Stomach smooth muscle (tissue), 2 donors: ENCODE results near the gene AR.

Source experiments
- H3K27ac ChIP-seq: one replicate; pipeline ENCODE4 v1.7.0; 2013; ENCODE audit warnings: mild to moderate bottlenecking, low read length, inconsistent platforms
- H3K27me3 ChIP-seq, 2 donors: one replicate each; pipeline ENCODE4 v1.7.0; 2013; ENCODE audit warnings: low read length in 2 of 2; ENCODE audit not compliant: insufficient read depth in 2 of 2, control insufficient read depth in 1 of 2
- H3K36me3 ChIP-seq, 2 donors: one replicate each; pipeline ENCODE4 v1.7.0; 2013; ENCODE audit warnings: low read length in 2 of 2; ENCODE audit not compliant: control insufficient read depth in 2 of 2, insufficient read depth in 2 of 2
- H3K4me1 ChIP-seq: one replicate; pipeline ENCODE4 v1.7.0; 2013; ENCODE audit warnings: low read length; ENCODE audit not compliant: control insufficient read depth, insufficient read depth
- H3K4me3 ChIP-seq, 2 donors: one replicate each; pipeline ENCODE4 v1.7.0; 2013; ENCODE audit warnings: low read length in 2 of 2
- H3K9ac ChIP-seq, 2 donors: one replicate each; pipeline ENCODE4 v1.7.0; 2013; ENCODE audit warnings: low read length in 2 of 2, mild to moderate bottlenecking in 1 of 2
- H3K9me3 ChIP-seq, 2 donors: one replicate each; pipeline ENCODE4 v1.7.0; 2013; ENCODE audit warnings: low read length in 2 of 2; ENCODE audit not compliant: control insufficient read depth in 2 of 2
- donor health status: healthy.
- donor health status: Pancreatic carcinoma.

The AR gene

DNA sequence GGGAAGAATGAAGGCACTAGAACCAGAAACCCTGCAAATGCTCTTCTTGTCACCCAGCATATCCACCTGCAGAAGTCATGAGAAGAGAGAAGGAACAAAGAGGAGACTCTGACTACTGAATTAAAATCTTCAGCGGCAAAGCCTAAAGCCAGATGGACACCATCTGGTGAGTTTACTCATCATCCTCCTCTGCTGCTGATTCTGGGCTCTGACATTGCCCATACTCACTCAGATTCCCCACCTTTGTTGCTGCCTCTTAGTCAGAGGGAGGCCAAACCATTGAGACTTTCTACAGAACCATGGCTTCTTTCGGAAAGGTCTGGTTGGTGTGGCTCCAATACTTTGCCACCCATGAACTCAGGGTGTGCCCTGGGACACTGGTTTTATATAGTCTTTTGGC, 181.7 kb downstream of the AR start:
- no peak overlapping the region for H3K27ac ChIP-seq
- H3K27me3 ChIP-seq: peaks cover 0 to 14% of the 10 kb centered on the region in 2 donors
- no peak overlapping the region for H3K4me3 ChIP-seq
- H3K4me1 ChIP-seq: peaks cover 9% of the 10 kb centered on the region
- no peaks in the 10 kb centered on the region for H3K36me3 ChIP-seq
- no peaks in the 10 kb centered on the region for H3K9me3 ChIP-seq
- H3K9ac ChIP-seq: no peak overlapping the region

DNA sequence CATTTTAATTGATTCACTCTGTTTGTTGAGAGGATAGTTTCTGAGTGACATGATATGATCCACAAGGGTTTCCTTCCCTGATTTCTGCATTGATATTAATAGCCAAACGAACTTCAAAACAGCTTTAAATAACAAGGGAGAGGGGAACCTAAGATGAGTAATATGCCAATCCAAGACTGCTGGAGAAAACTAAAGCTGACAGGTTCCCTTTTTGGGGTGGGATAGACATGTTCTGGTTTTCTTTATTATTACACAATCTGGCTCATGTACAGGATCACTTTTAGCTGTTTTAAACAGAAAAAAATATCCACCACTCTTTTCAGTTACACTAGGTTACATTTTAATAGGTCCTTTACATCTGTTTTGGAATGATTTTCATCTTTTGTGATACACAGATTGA, 182.2 kb downstream of the AR start:
- Histone ChIP-seq H3K4me3 (no peak overlapping the region), H3K9ac (no peak overlapping the region), H3K27me3 (peaks cover 0 to 14% of the 10 kb centered on the region in 2 donors), H3K4me1 (peaks cover 9% of the 10 kb centered on the region), H3K27ac (no peak overlapping the region), H3K9me3 (no peaks in the 10 kb centered on the region), H3K36me3 (no peaks in the 10 kb centered on the region)

GRCh38 chrX:67727576-67727975, 183.8 kb downstream of the AR start:
- H3K4me1 ChIP-seq: peaks cover 9% of the 10 kb centered on the region
- H3K4me3 ChIP-seq: no peak overlapping the region
- peaks cover 0 to 13% of the 10 kb centered on the region in 2 donors for H3K27me3 ChIP-seq
- no peaks in the 10 kb centered on the region for H3K9me3 ChIP-seq
- no peak overlapping the region for H3K27ac ChIP-seq
- no peak overlapping the region for H3K9ac ChIP-seq
- H3K36me3 ChIP-seq: no peaks in the 10 kb centered on the region

DNA sequence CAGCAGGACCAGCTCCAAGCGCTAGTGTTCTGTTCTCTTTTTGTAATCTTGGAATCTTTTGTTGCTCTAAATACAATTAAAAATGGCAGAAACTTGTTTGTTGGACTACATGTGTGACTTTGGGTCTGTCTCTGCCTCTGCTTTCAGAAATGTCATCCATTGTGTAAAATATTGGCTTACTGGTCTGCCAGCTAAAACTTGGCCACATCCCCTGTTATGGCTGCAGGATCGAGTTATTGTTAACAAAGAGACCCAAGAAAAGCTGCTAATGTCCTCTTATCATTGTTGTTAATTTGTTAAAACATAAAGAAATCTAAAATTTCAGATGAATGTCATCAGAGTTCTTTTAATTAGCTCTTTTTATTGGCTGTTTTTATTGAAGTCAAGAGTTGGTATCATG, 186.5 kb downstream of the AR start:
- no peaks in the 10 kb centered on the region for H3K9me3 ChIP-seq
- H3K27ac ChIP-seq: no peak overlapping the region
- peaks cover 0 to 2% of the 10 kb centered on the region in 2 donors for H3K27me3 ChIP-seq
- no peak overlapping the region for H3K4me3 ChIP-seq
- H3K4me1 ChIP-seq: peaks cover 3% of the 10 kb centered on the region
- H3K9ac ChIP-seq: no peak overlapping the region
- no peaks in the 10 kb centered on the region for H3K36me3 ChIP-seq

DNA sequence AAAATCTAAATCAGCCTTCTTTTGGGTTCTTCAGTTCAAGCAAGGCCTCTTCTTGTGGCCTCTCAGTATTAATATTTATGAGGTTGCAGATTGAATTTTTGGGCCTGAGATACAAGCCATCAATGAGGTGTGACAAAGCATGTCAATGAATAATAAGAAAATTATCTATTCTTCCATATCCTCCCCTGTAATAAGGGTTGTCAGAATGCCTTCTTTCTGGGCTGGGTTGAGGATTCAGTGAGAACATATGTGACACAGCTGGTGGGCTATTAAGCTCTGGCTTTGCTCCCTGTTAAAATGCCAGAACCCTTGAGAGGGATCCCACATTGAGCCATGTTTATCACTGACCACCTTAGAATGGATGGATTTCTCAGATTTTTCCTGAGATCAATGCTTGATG, 187.2 kb downstream of the AR start:
- Histone ChIP-seq H3K4me3 (no peak overlapping the region), H3K36me3 (no peaks in the 10 kb centered on the region), H3K9me3 (no peaks in the 10 kb centered on the region), H3K27ac (no peak overlapping the region), H3K4me1 (no peaks in the 10 kb centered on the region), H3K9ac (no peak overlapping the region), H3K27me3 (peaks cover 0 to 4% of the 10 kb centered on the region in 2 donors)

GRCh38 chrX:67732864-67733263, 189.0 kb downstream of the AR start:
- H3K4me1 ChIP-seq: no peaks in the 10 kb centered on the region
- no peak overlapping the region for H3K27ac ChIP-seq
- H3K9me3 ChIP-seq: no peaks in the 10 kb centered on the region
- H3K36me3 ChIP-seq: no peaks in the 10 kb centered on the region
- H3K9ac ChIP-seq: no peak overlapping the region
- H3K27me3 ChIP-seq: peaks cover 0 to 4% of the 10 kb centered on the region in 2 donors
- H3K4me3 ChIP-seq: no peak overlapping the region

- no peak overlapping the region for H3K27ac ChIP-seq
- H3K36me3 ChIP-seq: no peaks in the 10 kb centered on the region
These were observed 190.4 kb downstream of the AR start for GRCh38 chrX:67734111-67734753.

DNA sequence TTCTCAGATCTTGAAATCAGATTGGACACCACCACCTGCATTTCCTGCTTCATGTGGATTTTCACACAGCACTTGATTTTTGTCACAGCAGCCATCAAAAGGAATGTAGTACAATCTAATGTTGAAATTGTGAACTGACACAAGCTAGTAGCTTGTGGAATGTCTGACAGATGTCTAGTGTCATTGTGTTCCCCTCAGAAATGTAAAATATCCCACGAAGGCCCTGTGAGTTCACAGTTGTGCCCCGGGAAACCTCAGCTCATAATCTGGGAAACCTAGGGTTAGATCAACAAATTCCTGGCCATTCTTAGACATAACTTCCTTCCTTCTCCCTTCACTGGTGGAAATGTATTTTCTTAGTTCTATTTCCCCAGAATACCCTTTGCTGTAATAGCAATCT, 205.7 kb downstream of the AR start:
- no peak overlapping the region for H3K4me3 ChIP-seq

More at GRCh38 chrX:67734111-67734753, 190.4 kb downstream of the AR start:
- Histone ChIP-seq H3K4me1 (no peaks in the 10 kb centered on the region), H3K9me3 (no peaks in the 10 kb centered on the region), H3K27me3 (peaks cover 0 to 4% of the 10 kb centered on the region in 2 donors), H3K4me3 (no peak overlapping the region), H3K9ac (no peak overlapping the region)

GRCh38 chrX:67750694-67751093, 206.9 kb downstream of the AR start:
- H3K27me3 ChIP-seq: peaks cover 0 to under 1% of the 10 kb centered on the region in 2 donors
- H3K4me3 ChIP-seq: no peak overlapping the region
- H3K27ac ChIP-seq: no peak overlapping the region
- H3K9ac ChIP-seq: no peak overlapping the region
- no peaks in the 10 kb centered on the region for H3K36me3 ChIP-seq
- peaks cover 0 to 2% of the 10 kb centered on the region in 2 donors for H3K9me3 ChIP-seq
- no peaks in the 10 kb centered on the region for H3K4me1 ChIP-seq

More for the DNA sequence above, 205.7 kb downstream of the AR start:
- Histone ChIP-seq H3K9ac (no peak overlapping the region), H3K36me3 (no peaks in the 10 kb centered on the region), H3K4me1 (no peaks in the 10 kb centered on the region), H3K27me3 (peaks cover 0 to 3% of the 10 kb centered on the region in 2 donors), H3K9me3 (peaks cover 0 to 2% of the 10 kb centered on the region in 2 donors), H3K27ac (no peak overlapping the region)

GRCh38 chrX:67759018-67759417, 215.2 kb downstream of the AR start:
- H3K27ac ChIP-seq: no peak overlapping the region
- no peaks in the 10 kb centered on the region for H3K9me3 ChIP-seq

DNA sequence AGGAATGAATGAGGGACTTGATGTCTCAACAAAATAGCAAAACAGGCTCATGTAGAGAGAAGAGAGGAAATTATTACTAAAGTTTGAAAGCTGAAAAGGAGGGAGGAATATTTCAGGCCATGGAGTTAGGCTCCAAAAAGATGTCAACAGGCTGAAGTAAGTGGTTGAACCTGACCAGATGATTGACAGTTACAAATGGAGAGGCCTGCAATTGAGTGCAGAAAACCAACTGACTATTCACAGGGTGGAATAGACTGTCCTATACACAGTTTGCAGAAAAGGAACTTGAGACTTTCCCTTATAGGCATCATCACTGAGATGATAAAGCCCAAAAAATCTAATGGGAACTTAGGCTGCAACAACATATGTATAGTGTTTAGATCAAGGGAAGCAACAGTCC, 233.3 kb downstream of the AR start:
- Histone ChIP-seq H3K9me3 (no peaks in the 10 kb centered on the region), H3K4me1 (peaks cover 10% of the 10 kb centered on the region), H3K4me3 (no peak overlapping the region), H3K27ac (no peak overlapping the region), H3K36me3 (no peaks in the 10 kb centered on the region), H3K27me3 (no peaks in the 10 kb centered on the region), H3K9ac (no peak overlapping the region)

More at GRCh38 chrX:67759018-67759417, 215.2 kb downstream of the AR start:
- no peaks in the 10 kb centered on the region for H3K4me1 ChIP-seq
- no peaks in the 10 kb centered on the region for H3K36me3 ChIP-seq
- H3K4me3 ChIP-seq: no peak overlapping the region
- peaks cover 0 to 4% of the 10 kb centered on the region in 2 donors for H3K27me3 ChIP-seq
- no peak overlapping the region for H3K9ac ChIP-seq
